ENCODE data around the gene POLN. TPM values are rescaled to one million over a fixed set of nuclear protein-coding genes. Genes with fewer than 3 reads are reported as not detected.

POLN gene
- total RNA-seq, 1 experiment from 2014 or later = 1.2 TPM

GRCh38 chr4:2078584-2078983 lies 163.3 kb downstream of the POLN start:
- CTCF ChIA-PET = no interaction called here

GRCh38 chr4:2077537-2078460 lies 164.1 kb downstream of the POLN start:
- H3K9me3 Mint-ChIP-seq (ENCODE audit: unreplicated experiment) = no peaks in the 10 kb centered on the region
- TF ChIP-seq CTCF (IDR thresholded peaks at IDR 0.05; ENCODE audit: insufficient read depth in 1 of 2, low read depth in 1 of 2, low read length in 1 of 2, severe bottlenecking in 1 of 2, unreplicated experiment in 1 of 2) = no peak
- no peaks in the 10 kb centered on the region for H3K27me3 ChIP-seq (replicated peaks; ENCODE audit: control insufficient read depth, insufficient read depth, low read length)
- no TSS peak for BruUV-seq (replicated peaks)
- POLR2A ChIA-PET = no interaction called here
- no peaks in the 10 kb centered on the region for H3K27me3 Mint-ChIP-seq (ENCODE audit: insufficient read depth, unreplicated experiment)
- no peak overlapping the region for H3K4me3 ChIP-seq (ENCODE audit: low read depth, low read length)
- H3K4me1 ChIP-seq = no peaks in the 10 kb centered on the region
- intact Hi-C loops (cut with micrococcal nuclease; ENCODE audit: unreplicated experiment) = no loop called here
- CTCF ChIA-PET = no interaction called here
- H3K36me3 ChIP-seq (ENCODE audit: control insufficient read depth, insufficient read depth, low read length) = no peaks in the 10 kb centered on the region
- no peak for DNase-seq
- H3K4me1 Mint-ChIP-seq (ENCODE audit: low read depth, unreplicated experiment) = no peaks in the 10 kb centered on the region
- no peaks in the 10 kb centered on the region for H3K9me3 ChIP-seq
- no peak overlapping the region for H3K27ac Mint-ChIP-seq (ENCODE audit: unreplicated experiment)
- H3K36me3 Mint-ChIP-seq (ENCODE audit: insufficient read depth, unreplicated experiment) = no peaks in the 10 kb centered on the region
- no peak overlapping the region for H3K4me3 Mint-ChIP-seq (ENCODE audit: unreplicated experiment)

More at GRCh38 chr4:2078584-2078983, 163.3 kb downstream of the POLN start:
- intact Hi-C loops (cut with micrococcal nuclease; ENCODE audit: unreplicated experiment) = no loop called here
- Histone ChIP-seq H3K36me3 (ENCODE audit: control insufficient read depth, insufficient read depth, low read length) (no peaks in the 10 kb centered on the region), H3K27me3 (replicated peaks; ENCODE audit: control insufficient read depth, insufficient read depth, low read length) (no peaks in the 10 kb centered on the region), H3K4me1 (no peaks in the 10 kb centered on the region), H3K4me3 (ENCODE audit: low read depth, low read length) (no peak overlapping the region), H3K9me3 (no peaks in the 10 kb centered on the region)
- POLR2A ChIA-PET = no interaction called here
- DNase-seq = no peak
- Mint-ChIP-seq H3K27ac (ENCODE audit: unreplicated experiment) (no peak overlapping the region), H3K4me1 (ENCODE audit: low read depth, unreplicated experiment) (no peaks in the 10 kb centered on the region), H3K4me3 (ENCODE audit: unreplicated experiment) (no peak overlapping the region), H3K36me3 (ENCODE audit: insufficient read depth, unreplicated experiment) (no peaks in the 10 kb centered on the region), H3K9me3 (ENCODE audit: unreplicated experiment) (no peaks in the 10 kb centered on the region), H3K27me3 (ENCODE audit: insufficient read depth, unreplicated experiment) (no peaks in the 10 kb centered on the region)
- BruUV-seq (replicated peaks) = no TSS peak
- TF ChIP-seq CTCF (IDR thresholded peaks at IDR 0.05; ENCODE audit: insufficient read depth in 1 of 2, low read depth in 1 of 2, low read length in 1 of 2, severe bottlenecking in 1 of 2, unreplicated experiment in 1 of 2) = no peak

GRCh38 chr4:2076908-2077536 lies 164.9 kb downstream of the POLN start:
- intact Hi-C loops (cut with micrococcal nuclease; ENCODE audit: unreplicated experiment) = no loop called here
- no peaks in the 10 kb centered on the region for H3K9me3 ChIP-seq
- Mint-ChIP-seq H3K4me1 (ENCODE audit: low read depth, unreplicated experiment) (no peaks in the 10 kb centered on the region), H3K36me3 (ENCODE audit: insufficient read depth, unreplicated experiment) (no peaks in the 10 kb centered on the region), H3K9me3 (ENCODE audit: unreplicated experiment) (no peaks in the 10 kb centered on the region), H3K4me3 (ENCODE audit: unreplicated experiment) (no peak overlapping the region), H3K27ac (ENCODE audit: unreplicated experiment) (no peak overlapping the region), H3K27me3 (ENCODE audit: insufficient read depth, unreplicated experiment) (no peaks in the 10 kb centered on the region)
- ChIA-PET CTCF (no interaction called here), POLR2A (no interaction called here)
- H3K4me3 ChIP-seq (ENCODE audit: low read depth, low read length) = no peak overlapping the region
- no peaks in the 10 kb centered on the region for H3K36me3 ChIP-seq (ENCODE audit: control insufficient read depth, insufficient read depth, low read length)
- H3K27me3 ChIP-seq (replicated peaks; ENCODE audit: control insufficient read depth, insufficient read depth, low read length) = no peaks in the 10 kb centered on the region
- no TSS peak for BruUV-seq (replicated peaks)
- no peak for TF ChIP-seq CTCF (IDR thresholded peaks at IDR 0.05; ENCODE audit: insufficient read depth in 1 of 2, low read depth in 1 of 2, low read length in 1 of 2, severe bottlenecking in 1 of 2, unreplicated experiment in 1 of 2)
- no peak for DNase-seq
- peaks cover 3% of the 10 kb centered on the region for H3K4me1 ChIP-seq

Data from Caco-2 (cell line).